NCI-H748 (cell line): ENCODE data around the gene CD47.

Source experiments
- DNase-seq: peaks from one replicate; lab custom pipeline; 2025; ENCODE audit not compliant: unreplicated experiment; lab: John Stamatoyannopoulos, UW

The CD47 gene

DNA sequence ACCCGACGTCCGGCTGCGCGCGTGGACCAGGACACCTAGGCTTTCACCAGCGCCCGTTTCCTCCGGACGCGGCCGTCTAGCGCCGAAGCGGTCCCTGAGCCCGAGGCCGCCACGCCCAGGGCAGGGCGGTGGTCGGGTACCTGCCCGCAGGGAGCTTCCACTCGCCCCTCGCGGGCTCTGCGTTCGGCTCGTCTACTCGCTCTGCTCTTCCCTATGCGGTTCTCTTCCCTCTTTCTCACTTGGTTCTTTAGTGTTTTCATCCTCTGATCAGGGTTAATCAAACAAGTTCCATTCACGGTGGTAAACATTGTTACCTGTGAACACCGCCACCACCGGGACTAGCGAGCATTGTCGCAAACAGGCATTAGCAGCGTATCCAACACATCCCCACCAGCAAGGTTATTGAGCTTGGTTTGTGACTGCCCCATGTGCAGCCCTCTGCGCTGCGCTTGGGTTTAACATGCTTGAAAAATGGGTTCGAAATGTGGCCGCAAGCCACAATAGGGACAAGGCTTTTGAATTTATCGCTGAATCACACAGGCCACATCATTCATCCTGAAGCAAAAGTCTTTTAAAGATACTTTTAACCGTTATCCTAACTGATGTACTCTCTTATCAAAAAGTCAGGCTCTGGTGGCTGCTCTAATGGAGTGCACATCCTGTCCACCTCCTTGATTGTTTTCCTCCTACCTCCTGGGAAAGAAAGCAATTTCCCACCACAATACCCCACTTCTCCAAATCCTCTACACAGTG lies 843 bp upstream of the CD47 start:
- DNase-seq: peak; percentile 75

DNA sequence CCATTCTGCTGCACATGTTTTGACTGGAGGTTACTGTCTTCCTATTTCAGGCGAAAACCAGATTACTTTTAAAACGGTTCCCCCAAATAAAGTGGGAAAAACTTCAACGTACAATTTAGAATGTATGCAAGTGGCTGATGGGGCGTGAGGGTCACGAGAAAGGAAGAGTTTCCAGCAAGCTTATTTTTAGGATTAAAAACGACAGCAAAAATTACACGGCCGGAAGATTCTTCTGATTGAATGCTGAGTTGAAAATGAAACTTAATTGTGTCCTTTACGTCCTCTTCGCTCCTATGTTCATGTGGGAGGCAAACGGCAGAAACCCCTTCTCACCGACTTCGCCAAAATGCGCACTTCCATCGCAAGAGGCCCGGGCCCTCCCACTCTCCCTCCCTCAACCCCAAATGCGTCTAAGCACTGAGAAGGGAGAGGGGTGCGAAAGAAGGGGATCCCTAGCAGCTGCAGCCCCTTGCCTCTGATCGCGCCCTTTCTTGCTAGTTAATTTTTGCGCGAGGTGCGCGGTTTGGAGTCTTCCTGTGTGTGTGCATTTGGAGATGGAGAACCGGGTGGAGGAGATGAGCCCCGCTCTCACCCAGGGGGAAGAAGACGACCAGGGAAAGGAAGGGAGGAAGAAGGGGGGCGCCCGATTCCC lies 656 bp downstream of the CD47 start:
- peak; percentile 65 for DNase-seq

DNA sequence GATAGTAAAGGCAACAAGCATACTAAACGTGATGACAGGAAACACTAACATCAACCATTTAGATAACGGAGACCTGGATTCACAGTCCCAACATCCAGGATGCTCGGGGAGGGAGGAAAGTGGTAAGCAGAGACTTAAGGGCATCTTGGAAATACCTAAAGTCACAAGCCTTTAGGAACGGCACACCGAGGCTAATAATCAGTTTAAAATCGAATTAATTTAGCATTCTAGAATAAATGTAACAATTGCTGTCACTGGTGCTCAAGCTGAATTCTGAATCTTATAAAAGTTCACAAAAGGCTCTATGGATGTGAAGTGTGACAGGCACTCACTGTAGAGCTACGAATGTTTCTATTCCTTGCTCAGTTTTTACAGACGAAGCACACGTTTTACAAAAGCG lies 1.3 kb downstream of the CD47 start:
- DNase-seq: peak; percentile 30

DNA sequence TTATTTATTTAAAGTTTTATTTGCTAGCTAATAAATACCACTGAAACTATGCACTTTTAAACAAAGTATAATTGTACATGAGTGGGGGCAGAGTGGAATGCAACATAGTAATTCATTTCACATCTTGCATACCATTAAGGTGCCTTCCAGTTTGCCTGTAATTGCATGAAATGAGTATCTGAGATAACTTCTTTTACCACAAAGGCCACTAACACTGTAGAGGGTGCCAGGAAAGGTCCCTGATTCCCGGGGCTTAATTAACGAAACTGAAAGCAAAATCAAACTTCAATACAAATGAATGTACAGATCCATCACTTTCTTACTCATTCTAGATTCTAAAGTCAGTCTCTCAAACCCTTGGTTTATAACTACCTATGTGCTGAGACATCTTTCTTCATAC lies 2.1 kb downstream of the CD47 start:
- peak; percentile 36 for DNase-seq

DNA sequence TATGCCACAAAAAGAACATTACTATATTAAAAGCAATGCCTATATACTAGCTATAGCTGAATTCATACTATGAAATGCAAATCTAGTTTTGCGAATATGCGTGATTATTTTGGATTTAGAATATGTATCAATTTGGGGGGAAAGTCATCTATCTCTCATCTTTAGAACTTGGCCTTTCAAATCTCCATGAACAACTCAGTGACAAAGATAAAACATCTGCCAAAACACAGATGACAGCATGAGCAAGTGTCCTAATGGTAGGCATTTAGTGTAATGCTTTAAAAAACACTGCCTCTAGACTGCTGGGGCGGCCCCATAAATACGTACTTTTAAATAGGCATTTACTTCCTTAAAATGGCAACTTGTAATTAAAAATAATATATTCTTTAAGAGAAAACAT lies 2.7 kb downstream of the CD47 start:
- DNase-seq: no peak

DNA sequence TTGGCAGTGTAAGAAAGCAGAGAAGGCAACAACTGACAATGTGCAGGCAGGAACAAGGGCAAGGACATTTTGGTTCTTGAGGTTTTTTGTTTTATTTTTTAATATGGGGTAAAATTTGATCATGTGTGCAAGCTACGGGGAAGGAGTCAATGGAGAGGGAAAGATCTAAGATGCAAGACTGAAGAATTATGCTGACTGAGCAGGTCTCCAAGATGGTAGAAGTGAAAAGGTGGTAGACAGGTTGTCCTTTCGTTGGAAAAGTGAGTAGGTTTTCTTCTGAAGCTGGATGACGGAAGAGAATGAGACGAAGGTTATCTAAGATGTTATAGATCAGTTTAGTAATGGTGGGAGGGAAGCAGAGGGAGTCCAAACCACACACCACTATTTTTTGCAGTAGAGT lies 4.2 kb downstream of the CD47 start:
- DNase-seq: no peak

DNA sequence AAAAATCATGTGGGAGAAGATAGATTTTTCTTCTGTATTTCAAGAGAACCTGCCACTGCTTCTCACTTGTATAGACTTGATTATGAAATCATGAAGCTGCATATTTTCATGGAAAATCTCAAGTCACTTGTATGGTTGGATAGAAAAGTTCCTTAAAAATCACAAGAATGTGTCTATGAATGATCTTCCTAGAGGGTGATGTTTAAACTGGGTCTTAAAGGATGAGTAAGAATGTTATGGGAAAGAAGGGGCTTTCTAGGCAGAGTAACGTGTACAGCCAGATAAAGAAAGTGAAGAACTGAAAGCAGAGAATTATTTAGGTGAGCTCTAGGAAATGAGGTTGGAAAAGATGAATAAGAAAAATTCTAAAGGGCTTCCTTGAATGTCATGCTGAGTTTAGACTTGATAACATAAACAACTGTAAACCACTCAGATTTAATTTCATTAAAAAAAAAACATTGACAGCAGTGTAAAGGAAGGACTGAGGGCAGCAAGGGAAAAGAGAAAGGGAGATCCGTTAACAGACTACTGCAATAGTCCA lies 5.0 kb downstream of the CD47 start:
- DNase-seq: no peak

DNA sequence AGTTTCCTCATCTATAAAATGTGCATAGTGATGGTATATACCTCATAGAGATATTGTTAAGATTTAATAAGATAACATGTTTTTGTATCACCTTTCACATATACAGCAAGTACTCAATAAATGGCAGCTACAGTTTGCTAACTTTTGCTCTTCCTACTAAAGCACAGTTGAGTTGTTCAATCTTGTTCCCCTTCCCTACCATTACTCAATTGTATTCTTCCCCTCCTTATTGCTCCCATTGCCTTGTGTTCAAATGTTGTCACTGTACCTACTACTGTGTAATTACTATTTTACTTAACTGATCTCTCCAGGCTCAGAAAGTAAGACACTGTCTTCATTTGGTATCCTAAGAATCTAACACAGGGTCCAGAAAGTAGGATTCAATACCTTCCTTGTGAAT lies 5.5 kb downstream of the CD47 start:
- no peak for DNase-seq

DNA sequence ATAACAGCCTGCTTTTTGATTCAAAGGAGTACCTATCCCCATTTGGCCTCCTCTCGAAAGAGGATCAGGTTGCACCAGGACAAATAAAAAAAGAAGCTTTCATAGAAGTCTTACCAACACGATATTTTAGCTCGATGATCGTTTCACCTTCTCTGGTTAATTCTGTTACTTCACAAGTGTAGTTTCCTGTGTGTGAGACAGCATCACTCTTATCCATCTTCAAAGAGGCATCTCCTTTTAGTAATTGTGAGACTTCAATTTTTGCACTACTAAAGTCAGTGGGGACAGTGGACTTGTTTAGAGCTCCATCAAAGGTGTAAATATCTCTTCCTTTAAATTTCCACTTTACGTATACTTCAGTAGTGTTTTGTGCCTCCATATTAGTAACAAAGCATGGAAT lies 11.0 kb downstream of the CD47 start:
- no peak for DNase-seq

DNA sequence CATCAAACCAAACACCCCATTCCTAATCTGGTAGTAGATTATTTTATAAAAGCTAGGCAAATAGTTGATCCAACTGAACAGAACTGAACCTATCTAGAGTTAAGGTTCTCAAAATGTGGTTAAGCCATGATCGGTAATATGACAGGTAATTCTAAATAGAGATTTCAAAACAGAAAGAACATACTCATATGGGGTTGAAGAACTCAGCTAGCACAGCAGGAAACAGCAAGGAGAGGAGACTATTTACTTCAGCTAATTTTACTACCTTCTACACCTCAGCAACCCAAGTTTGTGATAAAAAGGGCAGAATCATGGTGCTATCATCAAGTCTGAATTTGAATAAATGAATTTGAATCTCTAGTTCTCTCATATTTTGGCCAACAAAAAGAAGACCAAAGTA lies 11.8 kb downstream of the CD47 start:
- DNase-seq: no peak

DNA sequence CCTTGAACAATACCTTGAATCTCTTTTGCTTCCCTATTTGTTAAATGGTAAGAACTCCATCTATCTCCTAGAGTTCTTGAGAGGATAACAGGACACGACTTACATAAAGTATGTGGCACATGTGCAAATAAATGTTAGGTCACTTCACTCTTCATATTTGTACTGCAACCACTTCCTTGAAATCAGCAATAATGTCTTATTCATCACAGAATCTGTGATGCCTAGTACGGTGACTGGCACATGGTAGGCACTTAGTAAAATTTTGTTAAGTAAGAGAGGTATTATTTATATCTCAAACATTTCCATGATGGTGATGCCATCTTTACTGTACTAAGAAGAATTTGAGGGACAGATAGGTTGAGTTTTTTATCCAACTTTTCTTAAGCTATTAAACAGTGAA lies 14.3 kb downstream of the CD47 start:
- no peak for DNase-seq

DNA sequence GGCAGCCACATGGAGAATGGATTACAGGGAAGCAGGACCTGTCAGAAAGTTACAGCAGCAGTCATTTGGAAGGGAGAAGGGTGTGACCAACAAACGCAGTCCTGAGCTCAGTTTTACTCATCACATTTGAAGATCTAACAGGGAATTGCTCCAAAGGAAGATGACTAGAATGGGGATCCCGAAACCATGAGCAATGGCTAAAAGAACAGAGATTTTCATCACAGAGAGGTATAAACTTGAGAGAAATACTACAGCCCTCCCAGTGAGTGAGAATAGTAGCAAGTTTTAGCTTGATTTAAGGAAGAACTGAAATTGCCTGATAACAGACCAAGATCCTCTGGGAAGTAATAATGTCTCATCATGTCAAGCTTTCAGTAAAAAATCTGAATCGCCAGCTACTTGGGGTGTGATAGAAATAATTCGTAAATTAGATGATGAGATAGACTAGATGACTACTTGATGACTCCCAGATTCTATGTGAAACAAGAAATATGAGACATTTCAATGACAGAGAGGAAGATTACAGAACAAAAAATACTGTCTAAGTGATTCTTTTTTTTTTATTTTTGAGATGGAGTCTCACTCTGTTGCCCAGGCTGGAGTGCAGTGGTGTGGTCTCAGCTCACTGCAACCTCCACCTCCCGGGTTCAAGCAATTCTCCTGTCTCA lies 16.9 kb downstream of the CD47 start:
- DNase-seq: no peak

DNA sequence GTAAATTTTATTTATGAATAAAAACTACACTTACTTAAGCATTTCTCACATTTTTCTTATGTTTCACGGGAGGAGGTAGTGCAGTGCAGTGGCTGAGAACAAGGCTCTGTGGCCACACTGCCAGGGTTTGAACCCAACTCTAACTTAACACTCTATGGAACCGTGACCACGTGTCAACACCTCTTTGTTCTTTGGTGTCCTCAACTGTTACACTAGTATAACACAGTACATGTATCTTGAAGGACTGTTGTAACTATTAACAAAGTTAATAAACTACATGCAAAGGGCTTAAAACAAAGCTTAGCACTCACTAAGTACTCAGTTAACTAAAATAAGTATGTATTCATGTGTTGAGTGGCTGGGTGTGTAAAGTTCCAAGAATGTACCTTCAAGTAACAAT lies 19.5 kb downstream of the CD47 start:
- DNase-seq: no peak

DNA sequence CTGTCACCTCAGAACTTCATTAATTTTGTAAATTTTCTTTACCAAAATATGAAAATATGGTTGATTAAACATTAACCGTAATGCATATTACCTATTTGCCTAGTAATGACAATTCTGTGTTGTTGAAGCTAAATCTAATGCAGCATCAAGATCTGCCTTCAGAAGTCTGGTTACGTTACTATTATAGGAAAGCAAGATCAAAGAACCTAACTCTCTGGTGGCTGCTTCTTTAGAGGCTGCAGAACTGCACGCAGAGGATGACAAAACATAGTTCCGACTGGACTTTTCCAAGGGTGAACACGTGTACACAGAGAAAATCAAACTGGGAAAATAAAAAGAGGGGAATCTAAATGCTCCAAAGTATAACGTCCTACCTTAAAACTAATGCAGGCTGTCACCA lies 20.5 kb downstream of the CD47 start:
- no peak for DNase-seq

DNA sequence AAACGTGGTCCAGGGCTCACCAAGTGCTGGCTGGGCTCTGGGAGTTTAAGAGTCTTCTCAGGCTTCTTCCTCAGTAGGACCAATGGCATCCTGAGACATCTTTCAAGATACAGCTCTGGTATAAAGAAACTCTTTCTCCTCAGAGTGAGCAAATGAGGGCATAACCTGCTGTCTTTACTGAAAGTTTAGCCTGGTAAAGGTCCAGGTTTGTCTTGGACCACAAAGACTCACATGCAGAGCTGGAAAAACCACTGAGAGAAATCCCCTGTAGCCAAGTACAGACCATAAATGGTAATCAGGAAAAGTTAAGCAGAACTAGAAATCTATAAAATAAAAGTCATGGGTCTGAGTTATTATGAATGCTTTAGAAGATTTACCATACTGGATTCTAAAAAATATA lies 23.1 kb downstream of the CD47 start:
- no peak for DNase-seq

DNA sequence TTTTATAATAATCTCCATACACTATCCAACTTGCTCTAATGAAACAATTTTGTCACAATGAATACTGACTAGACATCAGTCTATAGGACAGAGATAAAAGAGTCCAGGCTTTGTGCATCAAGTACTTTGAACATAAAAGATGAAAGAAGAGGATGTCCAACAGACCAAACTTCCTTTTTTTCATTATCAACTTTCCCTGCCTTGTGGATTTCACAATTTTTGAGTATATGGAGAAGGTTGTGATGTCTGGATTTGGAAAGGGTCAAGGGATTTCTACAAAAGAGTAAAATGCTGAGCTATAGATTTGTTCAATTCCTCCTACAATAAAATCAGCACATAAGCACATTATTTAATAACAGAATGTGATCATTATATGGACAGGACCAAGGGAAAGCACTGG lies 25.7 kb downstream of the CD47 start:
- DNase-seq: no peak

DNA sequence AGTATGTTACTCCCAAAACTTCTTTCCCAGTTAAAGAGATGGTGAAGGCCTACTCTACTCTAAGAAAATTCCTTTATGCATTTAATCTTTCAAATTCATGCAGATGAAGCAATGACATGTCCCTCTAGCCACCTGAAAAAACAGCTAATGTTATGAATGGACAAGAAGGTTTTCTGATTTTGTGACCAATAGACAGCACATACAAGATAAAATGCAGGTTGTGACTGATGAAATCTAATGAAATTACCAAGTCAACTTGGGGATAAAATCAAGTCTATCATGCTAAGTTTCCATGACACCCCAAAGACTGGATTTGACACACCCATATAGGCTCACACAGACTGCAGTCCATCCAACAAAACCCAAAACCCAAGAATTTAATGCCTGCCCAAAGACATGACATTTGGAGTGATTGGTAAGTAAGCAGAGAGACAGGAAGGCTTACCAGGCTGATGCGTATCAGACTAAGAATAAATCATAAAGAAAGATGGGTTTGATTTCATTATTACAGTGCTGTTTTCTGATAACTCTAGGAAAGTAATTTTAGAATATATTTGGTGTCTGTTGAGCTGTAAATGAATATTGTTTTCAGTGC lies 26.4 kb downstream of the CD47 start:
- no peak for DNase-seq

DNA sequence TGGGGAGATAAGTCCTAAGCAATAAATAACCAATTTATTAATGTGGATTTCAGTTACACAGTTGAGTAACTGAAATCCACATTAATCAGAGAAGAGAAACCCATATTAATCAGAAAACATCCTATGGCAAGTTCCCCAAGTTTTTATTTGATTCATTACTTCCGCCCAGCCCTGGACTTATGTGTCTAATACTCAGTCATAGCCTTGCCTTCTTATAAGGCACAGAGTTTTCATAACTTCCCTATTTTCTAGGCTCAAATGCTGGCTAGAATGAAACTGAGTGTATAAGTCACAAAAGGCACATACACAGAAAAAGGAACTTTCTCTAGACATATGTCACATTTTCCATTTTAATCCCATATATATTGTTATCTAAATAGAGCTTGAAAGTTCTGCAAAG lies 28.8 kb downstream of the CD47 start:
- no peak for DNase-seq

DNA sequence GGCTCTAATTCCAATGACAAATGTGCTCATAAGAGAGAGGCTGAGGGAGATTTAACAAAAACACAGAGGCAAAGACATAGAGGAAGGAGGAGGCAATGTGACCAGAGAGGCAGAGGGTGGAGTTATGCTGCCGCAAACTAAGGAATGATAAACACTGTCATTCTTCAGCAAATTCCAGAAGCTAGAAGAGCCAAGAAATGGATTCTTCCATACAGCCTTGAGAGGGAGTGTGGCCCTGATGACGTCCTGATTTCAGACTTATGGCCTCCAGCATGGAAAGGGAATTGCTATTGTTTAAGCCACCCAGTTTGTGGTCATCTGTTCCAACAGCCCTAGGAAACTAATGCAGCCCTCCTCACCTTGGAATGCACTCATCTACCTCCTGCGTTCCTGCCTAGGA lies 30.5 kb downstream of the CD47 start:
- DNase-seq: no peak

DNA sequence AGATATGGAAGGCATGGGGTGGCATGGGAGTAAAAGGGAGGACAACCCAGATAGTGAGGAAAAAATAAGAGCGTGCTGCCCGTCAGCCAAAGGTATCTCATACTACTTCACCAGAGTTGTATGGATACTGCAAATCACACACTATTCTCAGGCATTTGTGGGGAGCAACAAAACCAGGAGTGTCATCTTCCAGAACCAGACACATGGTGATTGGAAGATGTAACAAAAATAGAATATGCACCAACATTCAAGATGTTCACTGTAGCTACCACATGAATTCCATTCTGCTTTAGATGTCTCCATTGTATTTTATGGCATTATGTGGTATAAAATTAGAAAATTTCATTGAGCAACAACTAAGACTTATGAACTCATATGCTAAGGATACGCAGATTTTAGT lies 34.9 kb downstream of the CD47 start:
- no peak for DNase-seq

DNA sequence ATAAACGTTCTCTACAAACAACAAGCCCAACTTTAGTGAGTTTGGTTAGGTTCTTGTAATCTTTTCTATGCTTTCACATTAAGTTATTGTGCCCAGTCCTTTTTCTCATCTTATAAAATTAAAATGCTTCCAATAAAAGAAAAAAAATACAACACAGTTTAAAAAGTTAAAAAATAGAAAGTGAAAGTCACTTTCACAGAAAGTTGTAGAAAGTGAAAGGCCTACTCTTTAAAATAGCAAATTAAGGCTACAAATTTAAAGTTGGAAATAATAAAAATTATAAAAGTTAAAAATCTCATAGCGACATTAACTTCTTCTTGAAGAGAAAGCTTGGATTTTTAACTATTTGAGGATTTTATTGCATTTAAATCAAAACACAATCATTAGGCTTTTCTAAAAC lies 35.9 kb downstream of the CD47 start:
- no peak for DNase-seq

DNA sequence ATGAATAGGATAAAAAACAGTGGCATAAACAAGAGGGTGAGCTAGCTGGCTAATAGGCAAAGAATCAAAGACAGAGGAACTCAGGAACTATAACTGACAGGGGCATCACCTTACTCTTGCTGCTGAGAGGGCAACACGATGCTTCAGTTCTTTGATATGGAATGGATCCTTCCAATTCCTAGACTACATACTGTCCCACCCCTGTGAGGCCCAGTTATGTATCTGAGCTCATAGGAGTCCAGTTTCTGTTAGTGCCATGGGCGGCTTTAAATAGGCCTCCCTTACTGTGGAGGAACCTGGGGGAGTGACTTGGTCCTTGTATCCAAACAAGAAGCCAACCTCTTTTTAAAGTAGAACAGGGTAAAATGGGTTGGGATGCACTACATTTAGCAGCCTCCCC lies 37.3 kb downstream of the CD47 start:
- DNase-seq: no peak
